OCI-LY3 (cell line): Measurements from ENCODE around the gene SPATS2L.

Source experiments
- H2AFZ ChIP-seq: fragments of 200-600, 300-600 bp; shearing (Covaris generic); 2 replicates; pipeline ENCODE4 v1.6.0; 2014; ENCODE audit warnings: antibody characterized with exemption, low read depth, low read length
- H3K27ac ChIP-seq: fragments of 200-600, 300-600 bp; sonication (generic); 2 replicates; pipeline ENCODE4 v1.5.1; 2014; ENCODE audit warnings: mild to moderate bottlenecking, low read length, moderate library complexity, mixed read lengths
- H3K27me3 ChIP-seq: fragments of 200-600, 300-600 bp; sonication (generic); 2 replicates; pipeline ENCODE4 v1.6.1; 2014; ENCODE audit warnings: low read depth, low read length, mixed read lengths
- H3K36me3 ChIP-seq: fragments of 200-600, 300-600 bp; sonication (generic); replicated peaks from 2 replicates; pipeline ENCODE3; 2014; ENCODE audit warnings: low read depth, low read length, mixed read lengths
- H3K4me1 ChIP-seq: fragments of 300-600, 200-600 bp; sonication (generic); 2 replicates; pipeline ENCODE4 v1.6.1; 2014; ENCODE audit warnings: low read length, mixed read lengths
- H3K4me2 ChIP-seq: fragments of 200-600, 300-600 bp; sonication (generic); 2 replicates; pipeline ENCODE4 v1.6.1; 2014; ENCODE audit warnings: low read length, mixed read lengths
- H3K4me3 ChIP-seq: fragments of 300-600, 200-600 bp; sonication (generic); 2 replicates; pipeline ENCODE4 v1.5.1; 2014; ENCODE audit warnings: antibody characterized with exemption, mild to moderate bottlenecking, low read length, moderate library complexity
- H3K79me2 ChIP-seq: fragments of 300-600, 200-600 bp; shearing (Covaris generic); 2 replicates; pipeline ENCODE4 v1.6.1; 2014; ENCODE audit warnings: mild to moderate bottlenecking, low read length, mixed read lengths
- H3K9ac ChIP-seq: fragments of 300-600, 200-600 bp; shearing (Covaris generic); 2 replicates; pipeline ENCODE4 v1.6.0; 2014; ENCODE audit warnings: mild to moderate bottlenecking, low read length, moderate library complexity
- H3K9me3 ChIP-seq: fragments of 200-600, 300-600 bp; shearing (Covaris generic); 2 replicates; pipeline ENCODE4 v1.6.1; 2014; ENCODE audit warnings: low read length, mixed read lengths; ENCODE audit not compliant: insufficient read depth
- H4K20me1 ChIP-seq: fragments of 200-600, 300-600 bp; sonication (generic); 2 replicates; pipeline ENCODE4 v1.6.1; 2016; ENCODE audit warnings: low read length, mixed read lengths; ENCODE audit not compliant: insufficient read depth
- CTCF ChIP-seq: fragments of 200-600, 300-600 bp; sonication (generic); IDR thresholded peaks from 2 replicates; pipeline ENCODE4 v1.5.1; 2014; ENCODE audit warnings: antibody characterized with exemption, low read length, low read depth
- EZH2phosphoT487 ChIP-seq: fragments of 200-600 bp; shearing (Covaris generic); IDR thresholded peaks from 2 replicates; pipeline ENCODE4 v1.6.1; 2018; ENCODE audit warnings: antibody characterized with exemption, mixed run types, low read depth

Gene SPATS2L

GRCh38 chr2:200453853-200454534 is 147.5 kb downstream of the SPATS2L start:
- Histone ChIP-seq H3K4me3 (no peak overlapping the region), H3K9me3 (no peaks in the 10 kb centered on the region), H3K27ac (no peak overlapping the region), H3K9ac (no peak overlapping the region), H3K4me2 (peak overlapping the region; percentile 66; the same call in 1 of the 2 replicates), H3K79me2 (no peaks in the 10 kb centered on the region), H3K4me1 (peaks cover 54% of the 10 kb centered on the region), H3K36me3 (no peaks in the 10 kb centered on the region), H2AFZ (no peak overlapping the region), H4K20me1 (peaks cover 8% of the 10 kb centered on the region; the same call in 1 of the 2 replicates), H3K27me3 (peaks cover 27% of the 10 kb centered on the region)
- TF ChIP-seq CTCF (no peak), EZH2phosphoT487 (no peak)

- H3K79me2 ChIP-seq = no peaks in the 10 kb centered on the region
- H3K9ac ChIP-seq = no peak overlapping the region
- H3K9me3 ChIP-seq = no peaks in the 10 kb centered on the region
- no peak overlapping the region for H2AFZ ChIP-seq
- peaks cover 27% of the 10 kb centered on the region for H3K27me3 ChIP-seq
- no peak for TF ChIP-seq EZH2phosphoT487
- TF ChIP-seq CTCF = no peak
- peak overlapping the region; percentile 66 for H3K4me2 ChIP-seq
- H3K4me3 ChIP-seq = peak overlapping the region; percentile 35
- no peaks in the 10 kb centered on the region for H3K36me3 ChIP-seq
- H3K27ac ChIP-seq = no peak overlapping the region
- H4K20me1 ChIP-seq = peaks cover 8% of the 10 kb centered on the region; the same call in 1 of the 2 replicates
- peaks cover 51% of the 10 kb centered on the region for H3K4me1 ChIP-seq
These were observed 148.7 kb downstream of the SPATS2L start for GRCh38 chr2:200454927-200455801.

- H3K36me3 ChIP-seq = no peaks in the 10 kb centered on the region
- peak overlapping the region; percentile 35 for H3K4me3 ChIP-seq
- H3K27me3 ChIP-seq = peaks cover 27% of the 10 kb centered on the region
- H3K4me1 ChIP-seq = peaks cover 43% of the 10 kb centered on the region
- H3K9ac ChIP-seq = no peak overlapping the region
- no peak overlapping the region for H2AFZ ChIP-seq
- H3K4me2 ChIP-seq = peak overlapping the region; percentile 66
- H3K79me2 ChIP-seq = no peaks in the 10 kb centered on the region
- H3K27ac ChIP-seq = 0 out of 2 replicates have a peak overlapping the region, but pooled peaks have one; percentile 4
- no peaks in the 10 kb centered on the region for H3K9me3 ChIP-seq
- TF ChIP-seq EZH2phosphoT487 (no peak), CTCF (no peak)
- H4K20me1 ChIP-seq = peaks cover 8% of the 10 kb centered on the region; the same call in 1 of the 2 replicates
These were observed 149.5 kb downstream of the SPATS2L start for GRCh38 chr2:200455958-200456421.

- Histone ChIP-seq H3K4me1 (peaks cover 37% of the 10 kb centered on the region), H3K9me3 (no peaks in the 10 kb centered on the region), H4K20me1 (peaks cover 8% of the 10 kb centered on the region; the same call in 1 of the 2 replicates), H3K27me3 (peaks cover 27% of the 10 kb centered on the region), H3K36me3 (no peaks in the 10 kb centered on the region), H3K79me2 (no peaks in the 10 kb centered on the region), H3K27ac (no peak overlapping the region), H3K4me2 (peak overlapping the region; percentile 66), H2AFZ (no peak overlapping the region), H3K9ac (no peak overlapping the region), H3K4me3 (peak overlapping the region; percentile 17; the same call in 1 of the 2 replicates)
- TF ChIP-seq EZH2phosphoT487 (no peak), CTCF (no peak)
These were observed 150.1 kb downstream of the SPATS2L start for GRCh38 chr2:200456567-200456966.
